SK-N-SH (cell line): ENCODE results near the gene CCDC47.

Experiments used
- ELF1 ChIP-seq: IDR thresholded peaks from 2 replicates; pipeline ENCODE4 v1.4.0; 2012
- EP300 ChIP-seq, 2 experiments: IDR thresholded peaks; 2 replicates each; pipeline versions ENCODE4 v1.4.0 to v1.6.1; 2012; ENCODE audit warnings: borderline replicate concordance in 1 of 2, low read depth in 1 of 2, low read length in 1 of 2
- FOXJ3 ChIP-seq: sonication (generic); formaldehyde crosslinking; IDR thresholded peaks from 2 replicates; pipeline ENCODE4 v1.5.1; 2020; ENCODE audit warnings: mild to moderate bottlenecking, missing genetic modification reagents
- NFIC ChIP-seq: IDR thresholded peaks from 2 replicates; pipeline ENCODE4 v1.4.0; 2012; ENCODE audit warnings: borderline replicate concordance
- YY1 ChIP-seq: IDR thresholded peaks from 2 replicates; pipeline ENCODE4 v1.4.0; 2012; ENCODE audit warnings: low read depth, mild to moderate bottlenecking
- TF ChIP-seq, protein P1 (sequence below): IDR thresholded peaks from 2 replicates; pipeline ENCODE4 v1.6.1; 2012; ENCODE audit warnings: mild to moderate bottlenecking, low read depth, low read length, moderate library complexity
- TF ChIP-seq, protein P2 (sequence below): fragments of 200-600 bp; sonication (generic); IDR thresholded peaks from 2 replicates; pipeline ENCODE4 v1.6.1; 2017; ENCODE audit warnings: antibody characterized with exemption, mild to moderate bottlenecking, moderate library complexity

DNA sequence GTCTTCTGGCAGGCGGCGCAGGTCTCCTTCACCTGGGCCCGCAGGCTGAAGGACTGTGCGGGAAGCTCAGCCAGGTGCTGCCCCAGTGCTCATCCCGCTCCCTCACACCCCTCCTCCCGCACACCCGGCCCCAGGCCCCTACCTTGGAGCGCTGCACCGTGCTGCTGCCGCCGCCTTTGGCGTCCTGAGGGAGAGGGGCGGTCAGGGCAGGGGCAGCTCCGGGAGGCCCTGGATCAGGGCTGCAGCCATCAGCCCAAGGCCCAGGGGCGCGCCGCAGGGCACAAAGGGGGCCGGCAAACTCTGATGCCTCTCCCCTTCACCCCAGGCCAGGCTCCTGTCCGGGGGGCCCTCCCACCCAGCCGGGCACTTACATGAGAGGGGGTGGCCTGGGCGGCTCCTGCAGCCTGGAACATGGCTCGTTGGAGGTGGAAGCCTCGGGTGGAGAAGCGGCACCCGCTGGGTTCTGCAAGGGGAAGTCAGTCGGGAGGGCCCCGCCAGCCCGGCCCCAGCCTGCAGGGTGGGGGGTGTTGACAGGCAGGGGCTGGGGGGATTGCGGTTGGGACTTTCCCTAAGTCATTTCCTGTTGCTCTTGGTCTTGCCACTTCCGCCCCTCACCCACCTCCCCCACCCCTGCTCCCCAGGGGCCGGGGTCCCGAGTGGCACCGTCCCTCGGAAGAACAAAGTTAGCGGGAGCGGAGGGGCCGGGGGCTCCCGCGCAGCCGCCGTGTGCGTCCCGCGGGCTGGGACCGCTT is 74.3 kb downstream of the CCDC47 start:
- no peak for TF ChIP-seq NFIC
- TF ChIP-seq ELF1 = peak; percentile 9; the same call in 1 of the 2 replicates
- TF ChIP-seq, protein P1, sequence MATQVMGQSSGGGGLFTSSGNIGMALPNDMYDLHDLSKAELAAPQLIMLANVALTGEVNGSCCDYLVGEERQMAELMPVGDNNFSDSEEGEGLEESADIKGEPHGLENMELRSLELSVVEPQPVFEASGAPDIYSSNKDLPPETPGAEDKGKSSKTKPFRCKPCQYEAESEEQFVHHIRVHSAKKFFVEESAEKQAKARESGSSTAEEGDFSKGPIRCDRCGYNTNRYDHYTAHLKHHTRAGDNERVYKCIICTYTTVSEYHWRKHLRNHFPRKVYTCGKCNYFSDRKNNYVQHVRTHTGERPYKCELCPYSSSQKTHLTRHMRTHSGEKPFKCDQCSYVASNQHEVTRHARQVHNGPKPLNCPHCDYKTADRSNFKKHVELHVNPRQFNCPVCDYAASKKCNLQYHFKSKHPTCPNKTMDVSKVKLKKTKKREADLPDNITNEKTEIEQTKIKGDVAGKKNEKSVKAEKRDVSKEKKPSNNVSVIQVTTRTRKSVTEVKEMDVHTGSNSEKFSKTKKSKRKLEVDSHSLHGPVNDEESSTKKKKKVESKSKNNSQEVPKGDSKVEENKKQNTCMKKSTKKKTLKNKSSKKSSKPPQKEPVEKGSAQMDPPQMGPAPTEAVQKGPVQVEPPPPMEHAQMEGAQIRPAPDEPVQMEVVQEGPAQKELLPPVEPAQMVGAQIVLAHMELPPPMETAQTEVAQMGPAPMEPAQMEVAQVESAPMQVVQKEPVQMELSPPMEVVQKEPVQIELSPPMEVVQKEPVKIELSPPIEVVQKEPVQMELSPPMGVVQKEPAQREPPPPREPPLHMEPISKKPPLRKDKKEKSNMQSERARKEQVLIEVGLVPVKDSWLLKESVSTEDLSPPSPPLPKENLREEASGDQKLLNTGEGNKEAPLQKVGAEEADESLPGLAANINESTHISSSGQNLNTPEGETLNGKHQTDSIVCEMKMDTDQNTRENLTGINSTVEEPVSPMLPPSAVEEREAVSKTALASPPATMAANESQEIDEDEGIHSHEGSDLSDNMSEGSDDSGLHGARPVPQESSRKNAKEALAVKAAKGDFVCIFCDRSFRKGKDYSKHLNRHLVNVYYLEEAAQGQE = no peak
- TF ChIP-seq, protein P2, sequence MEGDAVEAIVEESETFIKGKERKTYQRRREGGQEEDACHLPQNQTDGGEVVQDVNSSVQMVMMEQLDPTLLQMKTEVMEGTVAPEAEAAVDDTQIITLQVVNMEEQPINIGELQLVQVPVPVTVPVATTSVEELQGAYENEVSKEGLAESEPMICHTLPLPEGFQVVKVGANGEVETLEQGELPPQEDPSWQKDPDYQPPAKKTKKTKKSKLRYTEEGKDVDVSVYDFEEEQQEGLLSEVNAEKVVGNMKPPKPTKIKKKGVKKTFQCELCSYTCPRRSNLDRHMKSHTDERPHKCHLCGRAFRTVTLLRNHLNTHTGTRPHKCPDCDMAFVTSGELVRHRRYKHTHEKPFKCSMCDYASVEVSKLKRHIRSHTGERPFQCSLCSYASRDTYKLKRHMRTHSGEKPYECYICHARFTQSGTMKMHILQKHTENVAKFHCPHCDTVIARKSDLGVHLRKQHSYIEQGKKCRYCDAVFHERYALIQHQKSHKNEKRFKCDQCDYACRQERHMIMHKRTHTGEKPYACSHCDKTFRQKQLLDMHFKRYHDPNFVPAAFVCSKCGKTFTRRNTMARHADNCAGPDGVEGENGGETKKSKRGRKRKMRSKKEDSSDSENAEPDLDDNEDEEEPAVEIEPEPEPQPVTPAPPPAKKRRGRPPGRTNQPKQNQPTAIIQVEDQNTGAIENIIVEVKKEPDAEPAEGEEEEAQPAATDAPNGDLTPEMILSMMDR = no peak
- no peak for TF ChIP-seq FOXJ3 (CRISPR knock-in tag)
- TF ChIP-seq YY1 = no peak
- TF ChIP-seq EP300 (IDR thresholded peaks at IDR 0.05; ENCODE audit: borderline replicate concordance in 1 of 2, low read depth in 1 of 2, low read length in 1 of 2) = no peak
